ENCODE measurements around the gene SPRR1A. TPM values are rescaled to one million over a fixed set of nuclear protein-coding genes. Genes with fewer than 3 reads are reported as not detected.

The SPRR1A gene
- total RNA-seq, 1 donor from 2014 or later, result not detected

DNA sequence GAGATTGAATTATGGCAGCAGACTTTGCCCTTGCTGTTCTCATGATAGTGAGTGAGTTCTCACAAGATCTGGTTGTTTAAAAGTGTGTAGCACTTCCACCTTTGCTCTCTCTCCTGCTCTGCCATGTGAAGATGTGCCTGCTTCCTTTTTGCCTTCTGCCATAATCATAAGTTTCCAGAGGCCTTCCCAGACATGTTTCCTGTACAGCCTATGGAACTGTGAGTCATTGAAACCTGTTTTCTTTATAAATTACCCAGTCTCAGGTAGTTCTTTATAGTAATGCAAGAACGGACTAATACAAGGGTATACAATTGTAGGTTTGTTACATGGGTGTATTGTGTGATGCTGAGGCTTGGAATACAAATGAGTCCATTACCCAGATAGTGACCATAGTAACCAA, 51.3 kb downstream of the SPRR1A start:
- DNase-seq (ENCODE audit: low spot score), result no peak
- Mint-ChIP-seq H3K27me3 (ENCODE audit: low read depth) (peaks cover 2% of the 10 kb centered on the region), H3K4me3 (ENCODE audit: unreplicated experiment) (no peak overlapping the region), H3K4me1 (ENCODE audit: low read depth) (no peaks in the 10 kb centered on the region), H3K9me3 (ENCODE audit: low read depth) (no peaks in the 10 kb centered on the region), H3K36me3 (ENCODE audit: low read depth) (no peaks in the 10 kb centered on the region), H3K27ac (ENCODE audit: unreplicated experiment) (no peak overlapping the region)
- TF ChIP-seq, protein P1, sequence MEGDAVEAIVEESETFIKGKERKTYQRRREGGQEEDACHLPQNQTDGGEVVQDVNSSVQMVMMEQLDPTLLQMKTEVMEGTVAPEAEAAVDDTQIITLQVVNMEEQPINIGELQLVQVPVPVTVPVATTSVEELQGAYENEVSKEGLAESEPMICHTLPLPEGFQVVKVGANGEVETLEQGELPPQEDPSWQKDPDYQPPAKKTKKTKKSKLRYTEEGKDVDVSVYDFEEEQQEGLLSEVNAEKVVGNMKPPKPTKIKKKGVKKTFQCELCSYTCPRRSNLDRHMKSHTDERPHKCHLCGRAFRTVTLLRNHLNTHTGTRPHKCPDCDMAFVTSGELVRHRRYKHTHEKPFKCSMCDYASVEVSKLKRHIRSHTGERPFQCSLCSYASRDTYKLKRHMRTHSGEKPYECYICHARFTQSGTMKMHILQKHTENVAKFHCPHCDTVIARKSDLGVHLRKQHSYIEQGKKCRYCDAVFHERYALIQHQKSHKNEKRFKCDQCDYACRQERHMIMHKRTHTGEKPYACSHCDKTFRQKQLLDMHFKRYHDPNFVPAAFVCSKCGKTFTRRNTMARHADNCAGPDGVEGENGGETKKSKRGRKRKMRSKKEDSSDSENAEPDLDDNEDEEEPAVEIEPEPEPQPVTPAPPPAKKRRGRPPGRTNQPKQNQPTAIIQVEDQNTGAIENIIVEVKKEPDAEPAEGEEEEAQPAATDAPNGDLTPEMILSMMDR (IDR thresholded peaks at IDR 0.05), result no peak

Other genes with a start within 250 kb of the SPRR1A start
- gene KPRP, start 226.1 kb upstream of the SPRR1A start, total RNA-seq, result not detected in 3 replicates
- not detected in 3 replicates for gene LCE1F, start 208.9 kb upstream of the SPRR1A start, total RNA-seq
- gene LCE1E, start 197.8 kb upstream of the SPRR1A start, total RNA-seq, result not detected in 3 replicates
- gene LCE1D, start 187.4 kb upstream of the SPRR1A start, total RNA-seq, result not detected in 3 replicates
- not detected in 3 replicates for gene LCE1C, start 177.4 kb upstream of the SPRR1A start, total RNA-seq
- not detected in 3 replicates for gene LCE1B, start 172.1 kb upstream of the SPRR1A start, total RNA-seq
- not detected in 3 replicates for gene LCE1A, start 156.6 kb upstream of the SPRR1A start, total RNA-seq
- gene LCE6A, start 141.2 kb upstream of the SPRR1A start, total RNA-seq, result not detected in 3 replicates
- not detected in 3 replicates for gene LCE7A, start 124.1 kb upstream of the SPRR1A start, total RNA-seq
- not detected in 3 replicates for gene SMCP, start 105.8 kb upstream of the SPRR1A start, total RNA-seq
- gene IVL, start 75.5 kb upstream of the SPRR1A start, total RNA-seq, result not detected in 3 replicates
- gene SPRR5, start 36.9 kb upstream of the SPRR1A start, total RNA-seq, result not detected in 3 replicates
- not detected in 3 replicates for gene SPRR4, start 13.4 kb upstream of the SPRR1A start, total RNA-seq
- gene SPRR3, start 17.7 kb downstream of the SPRR1A start, total RNA-seq, result not detected in 3 replicates
- gene SPRR1B, start 47.1 kb downstream of the SPRR1A start, total RNA-seq, result not detected in 3 replicates
- gene SPRR2D, start 57.0 kb downstream of the SPRR1A start, total RNA-seq, result not detected in 3 replicates
- gene SPRR2A, start 73.4 kb downstream of the SPRR1A start, total RNA-seq, result not detected in 3 replicates
- gene SPRR2B, start 87.5 kb downstream of the SPRR1A start, total RNA-seq, result not detected in 3 replicates
- gene SPRR2E, start 110.4 kb downstream of the SPRR1A start, total RNA-seq, result not detected in 3 replicates
- not detected in 3 replicates for gene SPRR2F, start 129.4 kb downstream of the SPRR1A start, total RNA-seq
- not detected in 3 replicates for gene SPRR2G, start 166.8 kb downstream of the SPRR1A start, total RNA-seq
- gene LELP1, start 219.3 kb downstream of the SPRR1A start, total RNA-seq, result not detected in 3 replicates
- gene PRR9, start 233.5 kb downstream of the SPRR1A start, total RNA-seq, result not detected in 3 replicates